CD4-positive, alpha-beta T cell (primary cell): ENCODE measurements around the gene SEMA7A. TPM values are rescaled to one million over a fixed set of nuclear protein-coding genes. Genes with fewer than 3 reads are reported as not detected.
A peak's percentile ranks its signal among the peaks of the same experiment; 100 is the strongest.
"Not testable (repeated sequence)": the region's sequence is repeated elsewhere in the genome, so short reads cannot be mapped to it uniquely, and the experiment has no call there.

Source experiments
- ATAC-seq: fragments of 200-7000 bp; cut with Tn5 transposase; one replicate; pipeline ENCODE4 v1.10.0; 2022; ENCODE audit warnings: mild to moderate bottlenecking; ENCODE audit not compliant: poor library complexity
- CTCF ChIA-PET: fragments of 350-600 bp; sonication (Branson Sonifier 250); formaldehyde crosslinking; loops from one replicate; lab custom pipeline; 2021; ENCODE audit warnings: antibody characterized with exemption, inconsistent platforms; lab: Charles Lee
- POLR2A ChIA-PET: fragments of 350-600 bp; sonication (Branson Sonifier 250); formaldehyde crosslinking; loops from one replicate; lab custom pipeline; 2021; ENCODE audit warnings: antibody characterized with exemption, inconsistent platforms; lab: Charles Lee
- DNase-seq, 14 experiments: peaks; one replicate each; pipeline ENCODE4 v3.0.0-alpha.2; 2013 to 2020; ENCODE audit warnings: mixed read lengths in 2 of 14
- H3K27ac ChIP-seq, 2 donors: one replicate each; pipeline versions ENCODE4 v1.5.1 to v1.7.0; 2013; ENCODE audit warnings: low read length in 2 of 2, low read depth in 1 of 2, mild to moderate bottlenecking in 1 of 2
- H3K27me3 ChIP-seq, 2 experiments: 1 replicate in 1 of 2; 2 replicates in 1 of 2; pipeline versions ENCODE4 v1.6.1 to v1.7.0; 2013; ENCODE audit warnings: low read length in 2 of 2, control low read depth in 1 of 2, mild to moderate bottlenecking in 1 of 2, moderate library complexity in 1 of 2; ENCODE audit not compliant: insufficient read depth in 2 of 2, control insufficient read depth in 1 of 2
- H3K36me3 ChIP-seq: one replicate; pipeline ENCODE4 v1.6.1; 2013; ENCODE audit warnings: low read length, control low read depth; ENCODE audit not compliant: insufficient read depth
- H3K4me1 ChIP-seq: one replicate; pipeline ENCODE4 v1.6.1; 2013; ENCODE audit warnings: low read length, control low read depth; ENCODE audit not compliant: insufficient read depth
- H3K4me3 ChIP-seq: one replicate; pipeline ENCODE4 v1.5.1; 2013; ENCODE audit warnings: mild to moderate bottlenecking, low read length, moderate library complexity
- H3K9me3 ChIP-seq, 2 experiments: 1 replicate in 1 of 2; 2 replicates in 1 of 2; pipeline versions ENCODE4 v1.6.1 to v1.7.0; 2013; ENCODE audit warnings: low read length in 2 of 2, mild to moderate bottlenecking in 2 of 2, control low read depth in 1 of 2, moderate library complexity in 1 of 2; ENCODE audit not compliant: control insufficient read depth in 1 of 2, insufficient read depth in 1 of 2
- H3K27ac Mint-ChIP-seq: one replicate; pipeline ENCODE4 v1.8.0; 2020; ENCODE audit warnings: mixed read lengths
- H3K27me3 Mint-ChIP-seq: one replicate; pipeline ENCODE4 v1.8.0; 2021; ENCODE audit warnings: mixed read lengths
- H3K36me3 Mint-ChIP-seq: one replicate; pipeline ENCODE4 v1.8.0; 2021; ENCODE audit warnings: low read depth, mixed read lengths
- H3K4me1 Mint-ChIP-seq: one replicate; pipeline ENCODE4 v1.8.0; 2021; ENCODE audit warnings: low read depth, mixed read lengths
- H3K4me3 Mint-ChIP-seq: one replicate; pipeline ENCODE4 v1.8.0; 2020; ENCODE audit warnings: mild to moderate bottlenecking, mixed read lengths
- H3K9me3 Mint-ChIP-seq: one replicate; pipeline ENCODE4 v1.8.0; 2020; ENCODE audit warnings: mixed read lengths
- intact Hi-C, 2 experiments: fragments of 100-400 bp; cut with DNase I in 1 of 2; cut with micrococcal nuclease in 1 of 2; formaldehyde crosslinking; loops; one replicate each; pipeline versions ENCODE4 v1.15.1 to v1.9.0; 2023 to 2025; cut with DNase I, micrococcal nuclease
- polyA plus RNA-seq, 2 donors: library from polyadenylated mRNA; unstranded; fragments of 120-200 nt; gene quantifications; one replicate each; pipeline ENCODE4 v1.2.1, GENCODE V29; 2013
- total RNA-seq, 174 experiments: library from RNA in 2 of 174; stranded (reverse) in 2 of 174; gene quantifications; one replicate each; pipeline ENCODE4 v1.2.3 and lab custom pipeline; 2021 to 2026
- TF ChIP-seq, protein P1 (sequence below): fragments of 200-600 bp; IDR thresholded peaks from one replicate; pipeline ENCODE4 v1.8.0; 2022; ENCODE audit warnings: antibody characterized with exemption, mild to moderate bottlenecking

The SEMA7A gene
- total RNA-seq (1 to 10 TPM; 2.3 to 2.7 TPM), total RNA-seq (lab: John Stamatoyannopoulos, UW) (1.4 to 1,160 (median 10.3) reads per million in 172 experiments)
- polyA plus RNA-seq (2013, experiment 1 of 2) = 1.2 TPM
- polyA plus RNA-seq (2013, experiment 2 of 2) = 1.4 TPM

GRCh38 chr15:74433592-74434262 is at the start of gene SEMA7A:
Gene SEMA7A, minus strand, starts transcription at chr15:74433958. Its CDS starts 40 bp downstream, at chr15:74433918.
- Mint-ChIP-seq H3K36me3 (no peaks in the 10 kb centered on the region), H3K27me3 (no peaks in the 10 kb centered on the region), H3K27ac (peak within 1 kb of the TSS; percentile 39), H3K9me3 (no peaks in the 10 kb centered on the region), H3K4me1 (peaks cover 16% of the 10 kb centered on the region), H3K4me3 (peak within 1 kb of the TSS; percentile 85)
- ChIA-PET CTCF (interaction anchor here (1.2 to 2.9 kb wide), 2 partner anchors 51 to 60 kb away, joined by 3 to 11 read pairs; no protein-coding TSS in a partner anchor), POLR2A (interaction anchor here (1.1 kb wide), 1 partner anchor 27 kb away, joined by 3 read pairs; the partner anchor contains the start of gene UBL7)
- TF ChIP-seq, protein P1, sequence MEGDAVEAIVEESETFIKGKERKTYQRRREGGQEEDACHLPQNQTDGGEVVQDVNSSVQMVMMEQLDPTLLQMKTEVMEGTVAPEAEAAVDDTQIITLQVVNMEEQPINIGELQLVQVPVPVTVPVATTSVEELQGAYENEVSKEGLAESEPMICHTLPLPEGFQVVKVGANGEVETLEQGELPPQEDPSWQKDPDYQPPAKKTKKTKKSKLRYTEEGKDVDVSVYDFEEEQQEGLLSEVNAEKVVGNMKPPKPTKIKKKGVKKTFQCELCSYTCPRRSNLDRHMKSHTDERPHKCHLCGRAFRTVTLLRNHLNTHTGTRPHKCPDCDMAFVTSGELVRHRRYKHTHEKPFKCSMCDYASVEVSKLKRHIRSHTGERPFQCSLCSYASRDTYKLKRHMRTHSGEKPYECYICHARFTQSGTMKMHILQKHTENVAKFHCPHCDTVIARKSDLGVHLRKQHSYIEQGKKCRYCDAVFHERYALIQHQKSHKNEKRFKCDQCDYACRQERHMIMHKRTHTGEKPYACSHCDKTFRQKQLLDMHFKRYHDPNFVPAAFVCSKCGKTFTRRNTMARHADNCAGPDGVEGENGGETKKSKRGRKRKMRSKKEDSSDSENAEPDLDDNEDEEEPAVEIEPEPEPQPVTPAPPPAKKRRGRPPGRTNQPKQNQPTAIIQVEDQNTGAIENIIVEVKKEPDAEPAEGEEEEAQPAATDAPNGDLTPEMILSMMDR = no peak
- peak within 1 kb of the TSS; percentile 53 for H3K4me3 ChIP-seq
- H3K27ac ChIP-seq = no peak within 1 kb of the TSS
- ATAC-seq (peak; percentile 77), DNase-seq (peak; percentile 35 to 93 (median 67))
- peaks cover 23% of the 10 kb centered on the region for H3K4me1 ChIP-seq
- H3K9me3 ChIP-seq = no peaks in the 10 kb centered on the region
- intact Hi-C loops = no loop called here
- no peaks in the 10 kb centered on the region for H3K36me3 ChIP-seq
- no peaks in the 10 kb centered on the region for H3K27me3 ChIP-seq

DNA sequence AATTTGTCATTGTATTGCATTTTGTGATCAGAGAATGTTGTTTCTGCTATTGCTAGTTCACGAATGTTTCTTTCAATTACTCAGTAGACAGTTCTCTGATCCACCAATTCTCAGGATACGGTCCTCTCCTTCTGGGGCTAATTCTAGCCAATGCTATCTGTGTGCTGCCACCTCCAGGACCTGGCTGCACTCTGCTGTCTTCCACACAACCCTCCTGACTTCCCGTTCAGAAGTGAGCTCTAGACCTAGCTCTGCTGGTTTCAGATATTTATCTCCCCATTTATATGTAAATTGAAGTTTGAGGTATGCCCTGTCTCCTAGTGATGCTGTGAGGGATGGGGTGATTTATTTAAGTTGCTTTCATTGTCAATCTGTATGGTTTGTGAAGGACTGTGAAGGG is 48.9 kb upstream of the SEMA7A start:
- Mint-ChIP-seq H3K36me3 (peaks cover 33% of the 10 kb centered on the region), H3K27ac (no peak overlapping the region), H3K4me3 (no peak overlapping the region), H3K9me3 (no peaks in the 10 kb centered on the region), H3K4me1 (no peaks in the 10 kb centered on the region), H3K27me3 (no peaks in the 10 kb centered on the region)
- H3K9me3 ChIP-seq = no peaks in the 10 kb centered on the region
- H3K27me3 ChIP-seq = no peaks in the 10 kb centered on the region
- intact Hi-C loops = no loop called here
- no peak for DNase-seq
- H3K4me1 ChIP-seq = no peaks in the 10 kb centered on the region
- peaks cover 2% of the 10 kb centered on the region for H3K36me3 ChIP-seq
- TF ChIP-seq, protein P1 = no peak
- no peak overlapping the region for H3K27ac ChIP-seq
- H3K4me3 ChIP-seq = no peak overlapping the region
- no peak for ATAC-seq
- ChIA-PET CTCF (interaction anchor here (0.7 kb wide), 1 partner anchor 44 kb away, joined by 3 read pairs; no protein-coding TSS in a partner anchor), POLR2A (no interaction called here)

DNA sequence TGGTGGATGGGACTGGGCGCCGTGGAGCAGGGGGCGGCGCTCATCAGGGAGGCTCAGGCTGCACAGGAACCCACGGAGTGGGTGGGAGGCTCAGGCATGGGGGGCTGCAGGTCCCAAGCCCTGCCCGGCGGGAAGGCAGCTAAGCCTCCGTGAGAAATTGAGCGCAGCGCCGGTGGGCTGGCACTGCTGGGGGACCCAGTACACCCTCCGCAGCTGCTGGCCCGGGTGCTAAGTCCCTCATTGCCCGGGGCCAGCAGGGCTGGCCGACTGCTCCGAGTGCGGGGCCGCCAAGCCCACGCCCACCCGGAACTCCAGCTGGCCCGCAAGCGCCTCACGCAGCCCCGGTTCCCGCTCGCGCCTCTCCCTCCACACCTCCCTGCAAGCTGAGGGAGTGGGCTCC is 46.6 kb upstream of the SEMA7A start:
- H3K36me3 ChIP-seq, H3K27ac ChIP-seq, intact Hi-C loops, H3K4me1 Mint-ChIP-seq, H3K4me3 Mint-ChIP-seq, H3K27me3 ChIP-seq, H3K27ac Mint-ChIP-seq, H3K4me3 ChIP-seq, ATAC-seq, CTCF ChIA-PET, DNase-seq, H3K27me3 Mint-ChIP-seq, POLR2A ChIA-PET, H3K4me1 ChIP-seq, H3K9me3 Mint-ChIP-seq, H3K9me3 ChIP-seq: not testable (repeated sequence)
- peaks cover 38% of the 10 kb centered on the region for H3K36me3 Mint-ChIP-seq

DNA sequence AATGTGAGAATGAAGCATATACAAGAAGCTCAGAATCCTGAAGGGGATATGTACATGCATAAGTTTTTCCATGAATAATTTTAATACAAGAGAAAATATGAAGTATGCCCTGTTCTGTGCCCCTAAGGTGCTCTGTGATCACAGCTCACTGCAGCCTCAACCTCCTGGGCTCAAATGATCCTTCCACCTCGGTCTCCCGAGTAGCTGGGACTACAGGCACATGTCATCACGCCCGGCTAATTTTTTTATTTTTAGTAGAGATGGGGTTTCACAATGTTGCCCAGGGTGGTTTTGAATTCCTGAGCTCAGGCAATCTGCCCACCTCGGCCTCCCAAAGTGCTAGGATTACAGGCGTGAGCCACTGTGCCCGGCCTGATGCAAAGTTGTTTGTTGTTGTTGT is 37.9 kb upstream of the SEMA7A start:
- H3K36me3 Mint-ChIP-seq = peaks cover 46% of the 10 kb centered on the region
- H3K9me3 Mint-ChIP-seq, H3K27me3 Mint-ChIP-seq, H3K27me3 ChIP-seq, H3K4me3 Mint-ChIP-seq, ATAC-seq, H3K4me1 Mint-ChIP-seq, H3K4me1 ChIP-seq, CTCF ChIA-PET, H3K9me3 ChIP-seq, H3K27ac ChIP-seq, intact Hi-C loops, DNase-seq, H3K27ac Mint-ChIP-seq, H3K4me3 ChIP-seq: not testable (repeated sequence)
- POLR2A ChIA-PET = interaction anchor here (1.3 kb wide), 1 partner anchor 10 kb away, joined by 4 read pairs; no protein-coding TSS in a partner anchor
- H3K36me3 ChIP-seq = peaks cover 11% of the 10 kb centered on the region
